H7 (cell line): ENCODE measurements around the gene MYL6B. TPM values are rescaled to one million over a fixed set of nuclear protein-coding genes. Genes with fewer than 3 reads are reported as not detected.

Experiments
- DNase-seq: peaks from one replicate; pipeline ENCODE4 v3.0.0; 2012
- H3K27me3 ChIP-seq: 2 replicates; pipeline ENCODE4 v1.6.0; 2011; ENCODE audit warnings: mild to moderate bottlenecking, low read length; ENCODE audit not compliant: control insufficient read depth, insufficient read depth
- H3K36me3 ChIP-seq: replicated peaks from 2 replicates; pipeline ENCODE4 v1.5.1; 2011; ENCODE audit warnings: low read length; ENCODE audit not compliant: control insufficient read depth, insufficient read depth
- H3K4me3 ChIP-seq: 2 replicates; pipeline ENCODE4 v1.5.1; 2011; ENCODE audit warnings: low read depth, mild to moderate bottlenecking, control low read depth, low read length, moderate library complexity; ENCODE audit not compliant: insufficient read depth
- total RNA-seq: library from RNA; depleted of rRNA; stranded (reverse); fragments of >200 nt; shearing (Covaris generic); gene quantifications from 2 replicates; pipeline ENCODE4 v1.2.3, GENCODE V29; 2014

MYL6B gene
- total RNA-seq, 1 experiment from 2014 or later: 129 TPM

DNA sequence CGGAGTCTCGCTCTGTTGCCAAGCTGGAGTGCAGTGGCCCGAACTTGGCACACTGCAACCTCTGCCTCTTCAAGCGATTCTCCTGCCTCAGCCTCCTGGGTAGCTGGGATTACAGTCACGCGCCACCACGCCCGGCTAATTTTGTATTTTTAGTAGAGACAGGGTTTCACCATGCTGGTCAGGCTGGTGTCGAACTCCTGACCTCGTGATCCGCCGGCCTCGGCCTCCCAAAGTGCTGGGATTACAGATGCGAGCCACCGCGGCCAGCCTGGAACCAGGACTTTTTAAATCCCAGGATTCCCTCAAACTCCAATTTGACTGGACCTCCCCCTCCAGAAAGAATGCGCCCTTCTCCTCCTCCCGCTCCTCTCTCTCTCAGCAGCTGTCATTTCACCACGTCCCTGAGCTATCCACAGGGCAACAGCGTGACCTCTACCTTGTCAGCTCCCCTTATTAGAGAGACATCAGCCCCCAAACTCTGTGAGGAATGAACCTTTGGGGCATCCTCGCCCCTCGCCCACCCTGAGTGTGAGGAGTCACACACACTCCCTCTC is 22.4 kb upstream of the MYL6B start:
- Histone ChIP-seq H3K27me3 (no peaks in the 10 kb centered on the region), H3K36me3 (peaks cover 34% of the 10 kb centered on the region), H3K4me3 (no peak overlapping the region)
- peak; percentile 15 for DNase-seq

GRCh38 chr12:56130876-56131275 is 21.5 kb upstream of the MYL6B start:
- no peak for DNase-seq
- Histone ChIP-seq H3K4me3 (no peak overlapping the region), H3K27me3 (no peaks in the 10 kb centered on the region), H3K36me3 (peaks cover 34% of the 10 kb centered on the region)

DNA sequence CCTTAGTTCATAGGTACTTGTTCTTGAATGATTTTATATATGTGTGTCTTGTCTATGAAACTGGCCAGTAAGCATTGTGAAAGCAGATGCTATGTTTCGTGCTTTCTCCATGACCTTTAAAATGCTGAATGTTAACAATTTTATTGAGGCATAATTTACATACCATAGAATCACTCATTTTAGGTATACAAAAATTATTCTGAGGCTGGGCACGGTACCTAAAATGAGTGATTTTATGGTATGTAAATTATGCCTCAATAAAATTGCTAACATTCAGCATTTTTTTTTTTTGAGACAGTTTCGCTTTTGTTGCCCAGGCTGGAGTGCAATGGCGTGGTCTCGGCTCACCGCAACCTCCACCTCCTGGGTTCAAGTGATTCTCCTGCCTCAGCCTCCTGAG is 17.5 kb upstream of the MYL6B start:
- DNase-seq: no peak
- no peaks in the 10 kb centered on the region for H3K27me3 ChIP-seq
- peaks cover 54% of the 10 kb centered on the region for H3K36me3 ChIP-seq
- no peak overlapping the region for H3K4me3 ChIP-seq

GRCh38 chr12:56137853-56138571 is 14.4 kb upstream of the MYL6B start:
- Histone ChIP-seq H3K36me3 (peaks cover 45% of the 10 kb centered on the region), H3K27me3 (no peaks in the 10 kb centered on the region), H3K4me3 (no peak overlapping the region)
- no peak for DNase-seq

GRCh38 chr12:56141946-56142784 is 10.2 kb upstream of the MYL6B start:
- H3K36me3 ChIP-seq: peaks cover 44% of the 10 kb centered on the region
- DNase-seq: no peak
- H3K27me3 ChIP-seq: no peaks in the 10 kb centered on the region
- no peak overlapping the region for H3K4me3 ChIP-seq

DNA sequence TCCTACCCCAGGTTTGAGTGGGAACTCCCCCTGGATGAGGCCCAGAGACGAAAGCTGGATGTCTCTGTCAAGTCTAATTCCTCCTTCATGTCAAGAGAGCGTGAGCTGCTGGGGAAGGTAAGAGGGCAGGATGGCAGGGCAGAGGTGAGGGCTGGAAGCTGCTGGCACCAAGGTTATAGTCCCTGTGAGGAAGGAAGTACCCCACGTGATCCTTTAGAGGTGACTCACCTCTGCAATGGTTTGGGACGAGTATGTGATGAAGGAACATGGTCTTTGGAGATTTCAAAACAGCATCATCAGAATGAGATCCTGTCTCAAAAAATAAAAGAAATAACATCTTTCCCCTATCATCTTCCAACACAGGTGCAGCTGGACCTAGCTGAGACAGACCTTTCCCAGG is 9.2 kb upstream of the MYL6B start:
- no peak for DNase-seq
- peaks cover 36% of the 10 kb centered on the region for H3K36me3 ChIP-seq

GRCh38 chr12:56143870-56144269 is 8.5 kb upstream of the MYL6B start:
- H3K27me3 ChIP-seq: no peaks in the 10 kb centered on the region
- no peak for DNase-seq
- H3K36me3 ChIP-seq: peaks cover 29% of the 10 kb centered on the region
- H3K4me3 ChIP-seq: no peak overlapping the region

More for the DNA sequence above, 9.2 kb upstream of the MYL6B start:
- Histone ChIP-seq H3K27me3 (no peaks in the 10 kb centered on the region), H3K4me3 (no peak overlapping the region)

- Histone ChIP-seq H3K36me3 (peaks cover 26% of the 10 kb centered on the region), H3K27me3 (no peaks in the 10 kb centered on the region), H3K4me3 (no peak overlapping the region)
- DNase-seq: no peak
These were observed 7.2 kb upstream of the MYL6B start for GRCh38 chr12:56145217-56145616.

DNA sequence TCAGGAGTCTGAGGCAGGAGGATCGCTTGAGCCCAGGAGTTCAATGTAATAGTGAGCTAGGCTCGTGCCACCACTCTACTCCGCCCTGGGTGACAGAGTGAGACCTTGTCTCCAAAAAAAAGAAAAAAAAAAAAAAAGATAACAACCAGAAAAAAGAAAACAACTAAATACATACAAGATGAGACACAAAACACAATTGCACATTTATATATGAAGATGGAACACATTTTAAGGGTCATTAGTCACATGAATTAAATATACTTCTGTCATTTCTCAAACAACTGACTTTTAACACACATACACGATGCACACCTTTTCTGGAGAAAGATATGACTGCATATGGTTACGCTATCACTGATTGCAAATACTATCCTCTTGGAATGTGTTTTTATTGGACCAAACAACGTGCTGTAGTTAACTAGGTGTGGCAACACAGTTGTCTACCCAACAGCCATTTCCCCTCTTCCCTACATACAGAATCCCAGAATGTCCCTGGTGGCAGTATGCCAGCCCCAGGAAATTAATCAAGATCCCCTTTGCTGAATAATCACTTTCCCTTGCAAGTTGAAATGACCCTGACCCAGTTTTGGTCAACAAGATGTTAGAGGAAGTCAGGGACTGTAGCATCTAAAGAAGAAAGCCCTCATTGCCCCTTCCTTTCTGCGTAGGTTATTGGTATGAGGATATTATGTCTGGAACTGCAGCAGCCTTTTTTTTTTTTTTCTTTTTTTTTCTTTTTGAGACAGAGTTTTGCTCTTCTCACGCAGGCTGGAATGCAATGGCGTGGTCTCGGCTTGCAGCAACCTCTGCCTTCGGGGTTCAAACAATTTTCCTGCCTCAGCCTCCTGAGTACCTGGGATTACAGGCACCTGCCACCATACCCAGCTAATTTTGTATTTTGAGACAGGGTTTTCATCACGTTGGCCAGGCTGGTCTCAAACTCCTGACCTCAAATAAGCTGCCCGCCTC is 5.6 kb upstream of the MYL6B start:
- no peak for DNase-seq
- H3K36me3 ChIP-seq: peaks cover 23% of the 10 kb centered on the region

GRCh38 chr12:56150563-56150962 is 1.8 kb upstream of the MYL6B start:
- DNase-seq: no peak
- Histone ChIP-seq H3K4me3 (no peak overlapping the region), H3K36me3 (peaks cover 5% of the 10 kb centered on the region), H3K27me3 (no peaks in the 10 kb centered on the region)

More for the DNA sequence above, 5.6 kb upstream of the MYL6B start:
- H3K27me3 ChIP-seq: no peaks in the 10 kb centered on the region
- no peak overlapping the region for H3K4me3 ChIP-seq

GRCh38 chr12:56151672-56152131 is 685 bp upstream of the MYL6B start:
- Histone ChIP-seq H3K4me3 (peak overlapping the region; percentile 70), H3K36me3 (peaks cover 7% of the 10 kb centered on the region), H3K27me3 (no peaks in the 10 kb centered on the region)
- peak; percentile 84 for DNase-seq

GRCh38 chr12:56152756-56153677 is 630 bp downstream of the MYL6B start:
- DNase-seq: no peak
- Histone ChIP-seq H3K36me3 (peaks cover 7% of the 10 kb centered on the region), H3K27me3 (no peaks in the 10 kb centered on the region), H3K4me3 (peak overlapping the region; percentile 70)

DNA sequence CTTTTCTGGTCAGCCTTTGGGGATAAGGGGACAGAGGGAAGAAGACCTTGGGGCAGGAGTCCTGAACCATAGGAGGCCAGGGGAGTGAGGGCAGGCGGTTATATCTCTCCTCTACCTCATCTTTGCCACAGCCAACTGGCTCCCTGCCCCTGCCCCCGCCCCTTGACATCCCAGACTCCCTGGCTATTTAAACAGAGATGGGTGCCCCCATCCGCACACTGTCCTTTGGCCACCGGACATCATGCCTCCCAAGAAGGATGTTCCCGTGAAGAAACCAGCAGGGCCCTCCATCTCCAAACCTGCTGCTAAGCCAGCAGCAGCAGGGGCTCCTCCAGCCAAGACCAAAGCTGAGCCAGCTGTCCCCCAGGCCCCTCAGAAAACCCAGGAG is 1.3 kb downstream of the MYL6B start:
- Histone ChIP-seq H3K27me3 (no peaks in the 10 kb centered on the region), H3K36me3 (peaks cover 7% of the 10 kb centered on the region), H3K4me3 (no peak overlapping the region)
- DNase-seq: no peak
